Right renal pelvis (tissue), 4 donors: ENCODE results near the gene HMCN1. TPM values are rescaled to one million over a fixed set of nuclear protein-coding genes. Genes with fewer than 3 reads are reported as not detected.

Source experiments
- DNase-seq, 4 donors: peaks; one replicate each; pipeline ENCODE4 v3.0.0-alpha.2; 2013; ENCODE audit warnings: low read depth in 4 of 4, low spot score in 3 of 4, missing footprints in 1 of 4
- polyA plus RNA-seq, 4 donors: library from polyadenylated mRNA; unstranded; fragments of 120-200 nt; gene quantifications; one replicate each; pipeline ENCODE4 v1.2.1, GENCODE V29; 2013; ENCODE audit not compliant: insufficient read length in 4 of 4

HMCN1 gene
- polyA plus RNA-seq, 4 donors, result 42.8 to 49.6 (median 46.6) TPM

- no peak for DNase-seq
These were observed 325.6 kb downstream of the HMCN1 start for GRCh38 chr1:186059752-186060151.

- DNase-seq, result no peak
These were observed 326.0 kb downstream of the HMCN1 start for GRCh38 chr1:186060226-186060625.

- DNase-seq, result no peak
These were observed 329.0 kb downstream of the HMCN1 start for GRCh38 chr1:186063091-186063657.

GRCh38 chr1:186066411-186066810, 332.2 kb downstream of the HMCN1 start:
- no peak for DNase-seq

- no peak for DNase-seq
These were observed 339.5 kb downstream of the HMCN1 start for GRCh38 chr1:186073697-186074096.

GRCh38 chr1:186076006-186076405, 341.8 kb downstream of the HMCN1 start:
- no peak for DNase-seq

- DNase-seq, result no peak
These were observed 344.1 kb downstream of the HMCN1 start for GRCh38 chr1:186078245-186078644.

GRCh38 chr1:186079084-186079684, 345.0 kb downstream of the HMCN1 start:
- DNase-seq, result no peak

- DNase-seq, result peak; percentile 23 to 74 (median 67)
These were observed 348.2 kb downstream of the HMCN1 start for GRCh38 chr1:186082235-186082937.

GRCh38 chr1:186086583-186086982, 352.4 kb downstream of the HMCN1 start:
- no peak for DNase-seq

- no peak for DNase-seq
These were observed 355.7 kb downstream of the HMCN1 start for GRCh38 chr1:186089940-186090339.

GRCh38 chr1:186091222-186091720, 357.1 kb downstream of the HMCN1 start:
- DNase-seq, result no peak

- peak in 1 of 4 donors; percentile 8 for DNase-seq
These were observed 359.2 kb downstream of the HMCN1 start for GRCh38 chr1:186093437-186093836.

GRCh38 chr1:186094172-186094571, 360.0 kb downstream of the HMCN1 start:
- DNase-seq, result no peak

GRCh38 chr1:186099336-186100104, 365.3 kb downstream of the HMCN1 start:
- no peak for DNase-seq

- no peak for DNase-seq
These were observed 367.9 kb downstream of the HMCN1 start for GRCh38 chr1:186102107-186102506.

- peak in 2 of 4 donors; percentile 18 to 19 for DNase-seq
These were observed 368.5 kb downstream of the HMCN1 start for GRCh38 chr1:186102547-186103148.

GRCh38 chr1:186104459-186104858, 370.3 kb downstream of the HMCN1 start:
- no peak for DNase-seq

- no peak for DNase-seq
These were observed 378.1 kb downstream of the HMCN1 start for GRCh38 chr1:186112280-186112679.

GRCh38 chr1:186113461-186113860, 379.3 kb downstream of the HMCN1 start:
- DNase-seq, result no peak

GRCh38 chr1:186118724-186119123, 384.5 kb downstream of the HMCN1 start:
- DNase-seq, result no peak
